ENCODE measurements around the gene C6orf89. TPM values are rescaled to one million over a fixed set of nuclear protein-coding genes. Genes with fewer than 3 reads are reported as not detected.

The C6orf89 gene
- polyA plus RNA-seq, 3 donors = 19.2 to 37.5 (median 29.2) TPM

DNA sequence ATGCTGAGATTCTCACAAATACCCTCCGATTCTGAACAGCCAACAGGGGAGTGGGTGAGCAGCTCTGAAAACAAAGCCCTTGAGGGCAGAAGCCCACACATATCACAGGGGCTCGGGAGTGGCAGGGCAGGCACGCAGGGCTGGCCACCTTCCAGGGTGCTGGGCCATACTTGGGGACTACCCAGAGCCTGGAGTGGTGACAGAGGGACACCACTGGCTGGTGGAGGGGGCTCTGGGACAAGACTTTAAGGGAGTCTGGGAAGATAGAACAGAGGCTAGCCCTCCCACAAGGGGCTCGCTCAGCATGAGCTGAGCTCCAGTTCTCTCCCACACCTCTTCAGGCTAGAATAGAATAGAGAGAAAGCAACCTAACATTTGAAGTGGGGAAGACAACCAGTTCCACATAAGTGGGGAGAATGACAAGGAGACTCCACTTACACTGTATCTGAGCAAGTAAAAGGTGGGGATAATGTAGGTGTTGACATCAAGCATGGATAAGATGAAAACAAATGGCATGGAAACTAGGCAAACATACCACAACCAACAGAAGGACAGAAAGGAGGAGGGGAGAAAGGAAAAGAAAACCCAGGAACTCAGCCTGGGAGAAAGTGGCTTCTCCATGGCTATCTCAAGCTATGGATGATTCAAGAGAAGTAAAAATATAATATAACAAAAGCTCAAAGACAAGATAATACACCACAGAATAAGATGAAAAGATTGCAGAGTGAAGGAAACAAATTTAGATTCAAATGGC lies 18.1 kb upstream of the C6orf89 start:
- Mint-ChIP-seq H3K9me3 (no peaks in the 10 kb centered on the region), H3K36me3 (peaks cover 73 to 82% of the 10 kb centered on the region in 2 donors), H3K27ac (peak overlapping the region in 1 of 7 donors; percentile 19), H3K4me1 (no peaks in the 10 kb centered on the region), H3K4me3 (no peak overlapping the region), H3K27me3 (ENCODE audit: low read depth in 3 of 3) (no peaks in the 10 kb centered on the region)
- H3K4me3 ChIP-seq (replicated peaks in 1 of 3; ENCODE audit: low read depth in 2 of 3, low read length in 3 of 3) = no peak overlapping the region
- H2AFZ ChIP-seq (ENCODE audit: insufficient read depth, low read depth, low read length, poor library complexity, severe bottlenecking) = no peak overlapping the region
- 100% methylated on average over 1 of the region's 4 CpGs for WGBS (ENCODE audit: insufficient coverage)
- H3K79me2 ChIP-seq (ENCODE audit: insufficient read depth, low read length) = peaks cover 74% of the 10 kb centered on the region
- TF ChIP-seq, protein P1, sequence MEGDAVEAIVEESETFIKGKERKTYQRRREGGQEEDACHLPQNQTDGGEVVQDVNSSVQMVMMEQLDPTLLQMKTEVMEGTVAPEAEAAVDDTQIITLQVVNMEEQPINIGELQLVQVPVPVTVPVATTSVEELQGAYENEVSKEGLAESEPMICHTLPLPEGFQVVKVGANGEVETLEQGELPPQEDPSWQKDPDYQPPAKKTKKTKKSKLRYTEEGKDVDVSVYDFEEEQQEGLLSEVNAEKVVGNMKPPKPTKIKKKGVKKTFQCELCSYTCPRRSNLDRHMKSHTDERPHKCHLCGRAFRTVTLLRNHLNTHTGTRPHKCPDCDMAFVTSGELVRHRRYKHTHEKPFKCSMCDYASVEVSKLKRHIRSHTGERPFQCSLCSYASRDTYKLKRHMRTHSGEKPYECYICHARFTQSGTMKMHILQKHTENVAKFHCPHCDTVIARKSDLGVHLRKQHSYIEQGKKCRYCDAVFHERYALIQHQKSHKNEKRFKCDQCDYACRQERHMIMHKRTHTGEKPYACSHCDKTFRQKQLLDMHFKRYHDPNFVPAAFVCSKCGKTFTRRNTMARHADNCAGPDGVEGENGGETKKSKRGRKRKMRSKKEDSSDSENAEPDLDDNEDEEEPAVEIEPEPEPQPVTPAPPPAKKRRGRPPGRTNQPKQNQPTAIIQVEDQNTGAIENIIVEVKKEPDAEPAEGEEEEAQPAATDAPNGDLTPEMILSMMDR (IDR thresholded peaks at IDR 0.05) = no peak
- no peaks in the 10 kb centered on the region for H4K20me1 ChIP-seq (ENCODE audit: insufficient read depth, low read length)
- peaks cover 44 to 81% of the 10 kb centered on the region in 2 donors for H3K36me3 ChIP-seq (replicated peaks in 1 of 2; ENCODE audit: control insufficient read depth in 1 of 2, insufficient read depth in 2 of 2, low read length in 2 of 2)
- no peak overlapping the region for H3K9ac ChIP-seq (ENCODE audit: insufficient read depth, low read length, poor library complexity, severe bottlenecking)
- DNase-seq = no peak
- H3K4me2 ChIP-seq (replicated peaks; ENCODE audit: extremely low read depth, low read length, poor library complexity, severe bottlenecking) = no peak overlapping the region
- H3K9me3 ChIP-seq (replicated peaks in 1 of 2; ENCODE audit: control insufficient read depth in 1 of 2, insufficient read depth in 1 of 2, low read length in 2 of 2) = no peaks in the 10 kb centered on the region
- H3K4me1 ChIP-seq (ENCODE audit: control insufficient read depth in 1 of 2, insufficient read depth in 2 of 2, low read length in 2 of 2) = no peaks in the 10 kb centered on the region
- intact Hi-C loops (cut with micrococcal nuclease) = loop anchor here in 1 of 2 donors (10.0 kb wide), 1 partner anchor 93 kb away; no protein-coding TSS in a partner anchor
- H3K27me3 ChIP-seq (ENCODE audit: control insufficient read depth in 2 of 2, insufficient read depth in 2 of 2, low read length in 2 of 2) = no peaks in the 10 kb centered on the region
- no peak overlapping the region for H3K27ac ChIP-seq (ENCODE audit: low read depth in 1 of 2, low read length in 2 of 2)

DNA sequence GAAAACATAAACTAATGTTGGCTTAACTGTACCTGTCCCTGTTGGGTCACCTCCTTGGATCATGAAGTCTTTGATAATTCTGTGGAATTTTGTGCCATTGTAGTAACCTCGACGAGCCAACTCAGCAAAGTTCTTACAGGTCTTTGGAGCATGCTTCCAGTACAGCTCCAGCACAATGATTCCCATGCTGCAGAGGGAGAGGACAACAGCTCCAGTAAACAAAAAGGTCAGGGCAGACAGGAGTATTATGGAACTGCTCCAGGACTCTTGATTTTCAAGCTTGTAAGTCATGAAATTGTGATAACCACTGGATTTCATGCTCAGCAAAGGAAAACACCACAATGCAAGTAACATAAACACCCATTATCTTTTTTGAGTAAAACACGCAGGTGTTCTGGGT lies 14.1 kb upstream of the C6orf89 start:
- Histone ChIP-seq H3K4me3 (replicated peaks in 1 of 3; ENCODE audit: low read depth in 2 of 3, low read length in 3 of 3) (no peak overlapping the region), H3K27ac (ENCODE audit: low read depth in 1 of 2, low read length in 2 of 2) (no peak overlapping the region), H4K20me1 (ENCODE audit: insufficient read depth, low read length) (no peaks in the 10 kb centered on the region), H3K4me2 (replicated peaks; ENCODE audit: extremely low read depth, low read length, poor library complexity, severe bottlenecking) (no peak overlapping the region), H3K36me3 (replicated peaks in 1 of 2; ENCODE audit: control insufficient read depth in 1 of 2, insufficient read depth in 2 of 2, low read length in 2 of 2) (peaks cover 22 to 41% of the 10 kb centered on the region in 2 donors), H3K4me1 (ENCODE audit: control insufficient read depth in 1 of 2, insufficient read depth in 2 of 2, low read length in 2 of 2) (peaks cover 15 to 23% of the 10 kb centered on the region in 2 donors), H3K9ac (ENCODE audit: insufficient read depth, low read length, poor library complexity, severe bottlenecking) (no peak overlapping the region), H3K9me3 (replicated peaks in 1 of 2; ENCODE audit: control insufficient read depth in 1 of 2, insufficient read depth in 1 of 2, low read length in 2 of 2) (no peaks in the 10 kb centered on the region), H2AFZ (ENCODE audit: insufficient read depth, low read depth, low read length, poor library complexity, severe bottlenecking) (no peak overlapping the region), H3K27me3 (ENCODE audit: control insufficient read depth in 2 of 2, insufficient read depth in 2 of 2, low read length in 2 of 2) (no peaks in the 10 kb centered on the region), H3K79me2 (ENCODE audit: insufficient read depth, low read length) (peaks cover 67% of the 10 kb centered on the region)
- Mint-ChIP-seq H3K27ac (no peak overlapping the region), H3K36me3 (peaks cover 35 to 41% of the 10 kb centered on the region in 2 donors), H3K9me3 (no peaks in the 10 kb centered on the region), H3K4me1 (peaks cover 23% of the 10 kb centered on the region), H3K4me3 (no peak overlapping the region), H3K27me3 (ENCODE audit: low read depth in 3 of 3) (no peaks in the 10 kb centered on the region)
- intact Hi-C loops (cut with micrococcal nuclease) = no loop called here
- no peak for DNase-seq
- 100% methylated on average over 2 of the region's 3 CpGs for WGBS (ENCODE audit: insufficient coverage)
- TF ChIP-seq, protein P1 (IDR thresholded peaks at IDR 0.05) = no peak

All from CD14-positive monocyte (primary cell).